Upper lobe of left lung (tissue), 6 donors: ENCODE measurements around the gene POLD2. TPM values are rescaled to one million over a fixed set of nuclear protein-coding genes. Genes with fewer than 3 reads are reported as not detected.

Experiments
- ATAC-seq, 2 donors: fragments of 200-7000 bp; cut with Tn5 transposase; one replicate each; pipeline ENCODE4 v1.9.1; 2022; ENCODE audit warnings: mild to moderate bottlenecking in 2 of 2, moderate library complexity in 2 of 2; ENCODE audit not compliant: low FRiP score in 2 of 2
- DNase-seq, 2 donors: peaks; one replicate each; pipeline ENCODE4 v3.0.0-alpha.2; 2019 to 2020
- H3K27ac ChIP-seq, 4 donors: fragments of 200-600 bp; sonication (generic); one replicate each; pipeline ENCODE4 v1.5.1; 2016 to 2019
- H3K27me3 ChIP-seq, 4 donors: fragments of 200-600 bp; sonication (generic); one replicate each; pipeline ENCODE4 v1.5.1; 2017 to 2019
- H3K36me3 ChIP-seq, 4 donors: fragments of 200-600 bp; sonication (generic); one replicate each; pipeline ENCODE4 v1.5.1; 2016 to 2019
- H3K4me1 ChIP-seq, 4 donors: fragments of 200-600 bp; sonication (generic); one replicate each; pipeline ENCODE4 v1.5.1; 2018 to 2019
- H3K4me3 ChIP-seq, 4 donors: fragments of 200-600 bp; sonication (generic); one replicate each; pipeline ENCODE4 v1.5.1; 2017 to 2019; ENCODE audit warnings: mild to moderate bottlenecking in 2 of 4, moderate library complexity in 1 of 4
- H3K9me3 ChIP-seq, 4 donors: fragments of 200-600 bp; sonication (generic); one replicate each; pipeline ENCODE4 v1.5.1; 2018 to 2019
- EP300 ChIP-seq, 4 donors: sonication (generic); formaldehyde crosslinking; IDR thresholded peaks; one replicate each; pipeline ENCODE4 v1.5.1; 2017; ENCODE audit warnings: antibody characterized with exemption in 4 of 4, control low read depth in 2 of 4
- POLR2A ChIP-seq, 4 donors: fragments of 450-650 bp; IDR thresholded peaks; one replicate each; pipeline ENCODE4 v1.5.1; 2016 to 2017; ENCODE audit warnings: antibody characterized with exemption in 4 of 4, mild to moderate bottlenecking in 2 of 4
- POLR2AphosphoS5 ChIP-seq, 2 donors: sonication (generic); formaldehyde crosslinking; IDR thresholded peaks; one replicate each; pipeline ENCODE4 v1.5.1; 2017; ENCODE audit warnings: antibody characterized with exemption in 2 of 2
- WGBS, 2 donors: methylation state at CpG; one replicate each; pipeline ENCODE4 v1.1.5; 2017 to 2018; 5-methylcytosine and 5-hydroxymethylcytosine counted together
- total RNA-seq, 6 donors: library from RNA; depleted of rRNA in 4 of 6; stranded (reverse); fragments of >200 nt in 4 of 6; gene quantifications; one replicate each; pipeline versions ENCODE4 v1.1.0 to v1.2.1, GENCODE V29; 2016 to 2021
- TF ChIP-seq, protein P1 (sequence below), 6 experiments: fragments of 450-650 bp in 4 of 6; fragments of 200-600 bp in 2 of 6; sonication (generic) in 2 of 6; IDR thresholded peaks; one replicate each; pipeline ENCODE4 v1.5.1; 2016 to 2019; ENCODE audit warnings: antibody characterized with exemption in 6 of 6
- donor health status: DM: no; HTN: no; CAD: no; lungs with moderate emphysema.
- donor health status: DM: no; HTN: yes; CAD: no; lungs with severe emphysema.

POLD2 gene
- total RNA-seq, 6 donors from 2014 or later = 27.2 to 70.1 (median 52.5) TPM

DNA sequence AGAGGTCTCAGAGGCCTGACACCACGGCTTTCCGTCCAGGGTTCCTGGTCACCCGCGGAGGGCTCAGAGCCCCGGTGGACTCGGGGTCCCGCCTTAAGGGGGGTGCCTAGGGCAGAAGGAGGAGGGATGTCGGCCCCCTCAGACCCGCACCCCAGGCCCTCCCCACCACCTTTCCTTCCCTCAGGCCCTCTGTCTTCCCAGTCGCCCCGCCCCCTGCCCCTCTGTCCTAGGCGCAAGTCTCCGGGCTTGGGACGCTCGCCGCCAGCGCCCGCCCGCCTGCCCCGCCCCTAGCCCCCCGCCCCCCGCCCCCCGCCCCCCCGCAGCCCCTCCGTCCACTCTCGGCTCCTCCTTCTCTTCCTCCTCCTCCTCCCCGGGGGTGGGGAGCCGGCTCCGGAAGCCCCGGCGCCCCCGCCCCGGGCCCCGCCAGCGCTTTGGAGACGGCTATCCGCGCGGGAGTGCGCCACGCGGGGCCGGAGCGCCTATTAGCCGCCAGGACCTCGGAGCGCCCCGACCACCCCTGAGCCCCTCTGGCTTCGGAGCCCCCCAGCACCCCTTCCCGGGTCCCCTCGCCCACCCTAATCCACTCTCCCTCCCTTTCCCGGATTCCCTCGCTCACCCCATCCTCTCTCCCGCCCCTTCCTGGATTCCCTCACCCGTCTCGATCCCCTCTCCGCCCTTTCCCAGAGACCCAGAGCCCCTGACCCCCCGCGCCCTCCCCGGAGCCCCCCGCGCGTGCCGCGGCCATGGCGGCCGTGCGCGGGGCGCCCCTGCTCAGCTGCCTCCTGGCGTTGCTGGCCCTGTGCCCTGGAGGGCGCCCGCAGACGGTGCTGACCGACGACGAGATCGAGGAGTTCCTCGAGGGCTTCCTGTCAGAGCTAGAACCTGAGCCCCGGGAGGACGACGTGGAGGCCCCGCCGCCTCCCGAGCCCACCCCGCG is 19.2 kb downstream of the POLD2 start, which contains the start of gene AEBP1:
AEBP1 (plus strand) TSS at position 423 of the 937 bp plus-strand sequence; CDS start at position 744, 321 bp downstream.
- no peaks in the 10 kb centered on the region for H3K9me3 ChIP-seq
- peak within 1 kb of the TSS; percentile 52 to 70 (median 61) for H3K4me3 ChIP-seq
- H3K27ac ChIP-seq = peak within 1 kb of the TSS; percentile 83 to 96 (median 90)
- peak in 1 of 2 donors; percentile 71 for ATAC-seq
- 0 to 6% methylated on average over 10 to 22 of the region's 87 CpGs for WGBS, 2 donors
- peaks cover 5 to 16% (median 13%) of the 10 kb centered on the region in 4 donors for H3K4me1 ChIP-seq
- peak in 1 of 2 donors; percentile 88 for DNase-seq
- peaks cover 0 to 24% (median 10%) of the 10 kb centered on the region in 4 donors for H3K36me3 ChIP-seq
- H3K27me3 ChIP-seq = peaks cover 0 to 10% (median 6%) of the 10 kb centered on the region in 4 donors
- TF ChIP-seq, protein P1, sequence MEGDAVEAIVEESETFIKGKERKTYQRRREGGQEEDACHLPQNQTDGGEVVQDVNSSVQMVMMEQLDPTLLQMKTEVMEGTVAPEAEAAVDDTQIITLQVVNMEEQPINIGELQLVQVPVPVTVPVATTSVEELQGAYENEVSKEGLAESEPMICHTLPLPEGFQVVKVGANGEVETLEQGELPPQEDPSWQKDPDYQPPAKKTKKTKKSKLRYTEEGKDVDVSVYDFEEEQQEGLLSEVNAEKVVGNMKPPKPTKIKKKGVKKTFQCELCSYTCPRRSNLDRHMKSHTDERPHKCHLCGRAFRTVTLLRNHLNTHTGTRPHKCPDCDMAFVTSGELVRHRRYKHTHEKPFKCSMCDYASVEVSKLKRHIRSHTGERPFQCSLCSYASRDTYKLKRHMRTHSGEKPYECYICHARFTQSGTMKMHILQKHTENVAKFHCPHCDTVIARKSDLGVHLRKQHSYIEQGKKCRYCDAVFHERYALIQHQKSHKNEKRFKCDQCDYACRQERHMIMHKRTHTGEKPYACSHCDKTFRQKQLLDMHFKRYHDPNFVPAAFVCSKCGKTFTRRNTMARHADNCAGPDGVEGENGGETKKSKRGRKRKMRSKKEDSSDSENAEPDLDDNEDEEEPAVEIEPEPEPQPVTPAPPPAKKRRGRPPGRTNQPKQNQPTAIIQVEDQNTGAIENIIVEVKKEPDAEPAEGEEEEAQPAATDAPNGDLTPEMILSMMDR (IDR thresholded peaks at IDR 0.05) = no peak
- peak in 1 of 2 donors; percentile 29 for TF ChIP-seq POLR2AphosphoS5 (IDR thresholded peaks at IDR 0.05)
- TF ChIP-seq POLR2A (IDR thresholded peaks at IDR 0.05) = no peak
- no peak for TF ChIP-seq EP300 (IDR thresholded peaks at IDR 0.05)

DNA sequence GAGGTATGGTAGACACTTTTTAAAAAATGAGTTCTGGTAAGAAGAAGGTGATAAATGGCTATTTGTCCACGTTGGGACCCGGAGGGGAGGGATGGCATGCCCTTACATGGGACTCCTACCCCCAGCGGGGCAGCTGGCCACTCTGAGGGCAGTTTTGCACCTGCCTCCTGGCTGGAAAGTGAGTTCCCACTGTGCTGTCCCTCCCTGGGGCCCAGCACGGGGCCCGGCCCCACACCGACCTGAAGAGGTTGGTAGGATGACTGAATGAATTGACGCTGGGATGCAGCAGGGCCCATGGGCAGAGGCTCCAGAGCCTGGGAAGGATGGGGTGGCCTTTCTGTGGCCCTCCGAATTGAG is 19.8 kb downstream of the POLD2 start:
- peaks cover 5 to 16% (median 13%) of the 10 kb centered on the region in 4 donors for H3K4me1 ChIP-seq
- 61 to 75% methylated on average over 3 to 8 of the region's 8 CpGs for WGBS, 2 donors
- H3K36me3 ChIP-seq = peaks cover 0 to 19% (median 9%) of the 10 kb centered on the region in 4 donors
- H3K27me3 ChIP-seq = peaks cover 0 to 10% (median 6%) of the 10 kb centered on the region in 4 donors
- H3K9me3 ChIP-seq = no peaks in the 10 kb centered on the region
- DNase-seq (no peak), ATAC-seq (no peak)
- TF ChIP-seq, protein P1 (IDR thresholded peaks at IDR 0.05) = no peak
- TF ChIP-seq POLR2AphosphoS5 (IDR thresholded peaks at IDR 0.05) (no peak), EP300 (IDR thresholded peaks at IDR 0.05) (no peak), POLR2A (IDR thresholded peaks at IDR 0.05) (no peak)
- H3K27ac ChIP-seq = peak overlapping the region; percentile 83 to 96 (median 90)
- peak overlapping the region in 2 of 4 donors; percentile 58 to 64 for H3K4me3 ChIP-seq

GRCh38 chr7:44102846-44103565 is 20.3 kb downstream of the POLD2 start:
- DNase-seq (no peak), ATAC-seq (no peak)
- peaks cover 0 to 10% (median 6%) of the 10 kb centered on the region in 4 donors for H3K27me3 ChIP-seq
- WGBS, 2 donors = 78 to 81% methylated on average over 8 of the region's 8 CpGs
- H3K4me3 ChIP-seq = no peak overlapping the region
- no peaks in the 10 kb centered on the region for H3K9me3 ChIP-seq
- peaks cover 5 to 16% (median 13%) of the 10 kb centered on the region in 4 donors for H3K4me1 ChIP-seq
- peak overlapping the region; percentile 83 to 96 (median 90) for H3K27ac ChIP-seq
- TF ChIP-seq EP300 (IDR thresholded peaks at IDR 0.05) (no peak), POLR2A (IDR thresholded peaks at IDR 0.05) (no peak), POLR2AphosphoS5 (IDR thresholded peaks at IDR 0.05) (no peak)
- TF ChIP-seq, protein P1 (IDR thresholded peaks at IDR 0.05) = no peak
- peaks cover 0 to 15% (median 6%) of the 10 kb centered on the region in 4 donors for H3K36me3 ChIP-seq

DNA sequence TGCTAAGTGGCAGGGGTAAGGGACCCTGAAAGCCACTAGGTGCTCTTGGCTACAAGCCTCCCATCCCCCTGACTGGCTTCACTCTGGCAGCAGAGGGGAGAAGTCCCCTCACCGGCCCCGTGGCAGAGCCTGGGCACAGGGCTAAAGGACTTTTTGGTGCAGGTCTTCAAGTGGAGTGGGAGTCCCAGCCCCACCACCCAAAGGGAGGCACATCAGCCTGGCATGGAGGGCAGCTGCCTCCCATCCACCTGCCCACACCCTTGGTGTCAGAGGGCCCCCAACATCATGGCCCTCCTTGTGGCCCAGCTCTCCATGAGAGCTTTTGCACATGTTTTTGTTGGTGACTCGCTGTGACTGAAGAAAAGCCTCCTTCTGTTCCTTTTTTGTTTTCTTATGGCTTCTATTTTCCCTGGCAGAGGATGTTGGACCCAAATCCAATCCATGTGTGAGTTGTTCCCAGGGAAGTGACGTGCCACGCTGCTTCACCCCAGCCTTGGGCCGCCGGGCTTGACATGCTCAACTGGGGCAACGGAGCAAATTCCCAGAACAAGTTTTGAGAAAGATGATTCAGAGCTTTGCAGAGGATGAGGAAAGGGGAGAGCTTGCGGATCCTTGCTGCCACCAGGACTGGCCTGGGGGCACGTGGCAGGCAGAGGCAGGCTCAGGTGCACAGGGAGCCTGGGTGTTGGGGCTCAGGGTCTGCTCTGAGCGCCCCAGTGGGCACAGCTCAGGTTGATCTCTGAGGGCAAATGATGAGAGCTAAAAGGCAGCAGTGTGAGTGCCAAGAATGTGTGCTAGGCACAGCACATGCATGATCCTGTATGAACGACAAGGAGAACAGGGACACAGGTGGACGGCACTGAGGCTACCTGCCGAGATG is 21.1 kb downstream of the POLD2 start:
- WGBS, 2 donors = 78 to 89% methylated on average over 12 to 14 of the region's 14 CpGs
- H3K4me1 ChIP-seq = peaks cover 5 to 16% (median 11%) of the 10 kb centered on the region in 4 donors
- H3K36me3 ChIP-seq = peaks cover 0 to 7% (median 3%) of the 10 kb centered on the region in 4 donors
- H3K4me3 ChIP-seq = no peak overlapping the region
- H3K27ac ChIP-seq = peak overlapping the region; percentile 53 to 96 (median 82)
- TF ChIP-seq POLR2A (IDR thresholded peaks at IDR 0.05) (no peak), POLR2AphosphoS5 (IDR thresholded peaks at IDR 0.05) (peak in 1 of 2 donors; percentile 25), EP300 (IDR thresholded peaks at IDR 0.05) (no peak)
- TF ChIP-seq, protein P1 (IDR thresholded peaks at IDR 0.05) = no peak
- no peaks in the 10 kb centered on the region for H3K9me3 ChIP-seq
- peaks cover 0 to 10% (median 6%) of the 10 kb centered on the region in 4 donors for H3K27me3 ChIP-seq
- DNase-seq (no peak), ATAC-seq (no peak)
